Sigmoid colon (tissue), 7 donors: Measurements from ENCODE around the gene CCDC7. TPM values are rescaled to one million over a fixed set of nuclear protein-coding genes. Genes with fewer than 3 reads are reported as not detected.
"Not testable (repeated sequence)": the region's sequence is repeated elsewhere in the genome, so short reads cannot be mapped to it uniquely, and the experiment has no call there.

Source experiments
- DNase-seq: peaks from one replicate; pipeline ENCODE4 v3.0.0-alpha.2; 2019
- H3K27ac ChIP-seq, 4 donors: fragments of 200-600 bp; sonication (generic); one replicate each; pipeline ENCODE4 v1.5.1; 2016 to 2019; ENCODE audit warnings: mild to moderate bottlenecking in 1 of 4
- H3K27me3 ChIP-seq, 3 donors: fragments of 200-600 bp; sonication (generic); one replicate each; pipeline ENCODE4 v1.5.1; 2019; ENCODE audit warnings: mild to moderate bottlenecking in 1 of 3
- H3K36me3 ChIP-seq, 4 donors: fragments of 200-600 bp; sonication (generic); one replicate each; pipeline ENCODE4 v1.5.1; 2016 to 2019
- H3K4me1 ChIP-seq, 4 donors: fragments of 200-600 bp; sonication (generic); one replicate each; pipeline ENCODE4 v1.5.1; 2017 to 2019
- H3K4me3 ChIP-seq, 4 donors: fragments of 200-600 bp; sonication (generic); one replicate each; pipeline ENCODE4 v1.5.1; 2017 to 2019; ENCODE audit warnings: mild to moderate bottlenecking in 2 of 4, moderate library complexity in 1 of 4
- H3K9me3 ChIP-seq, 4 donors: fragments of 200-600 bp in 3 of 4; sonication (generic) in 3 of 4; one replicate each; pipeline versions ENCODE4 v1.5.1 to v1.6.1; 2013 to 2019
- CTCF ChIP-seq, 4 experiments: fragments of 450-650 bp in 3 of 4; fragments of 200-600 bp in 1 of 4; IDR thresholded peaks; one replicate each; pipeline ENCODE4 v1.5.1; 2016 to 2019; ENCODE audit warnings: antibody characterized with exemption in 4 of 4, mild to moderate bottlenecking in 3 of 4, moderate library complexity in 2 of 4
- EP300 ChIP-seq, 4 donors: sonication (generic); formaldehyde crosslinking; IDR thresholded peaks; one replicate each; pipeline ENCODE4 v1.6.1; 2017; ENCODE audit warnings: antibody characterized with exemption in 4 of 4
- POLR2A ChIP-seq, 2 donors: fragments of 450-650 bp; IDR thresholded peaks; one replicate each; pipeline ENCODE4 v1.6.1; 2016; ENCODE audit warnings: antibody characterized with exemption in 2 of 2, mild to moderate bottlenecking in 2 of 2, moderate library complexity in 2 of 2
- POLR2AphosphoS5 ChIP-seq, 4 donors: sonication (generic); formaldehyde crosslinking; IDR thresholded peaks; one replicate each; pipeline ENCODE4 v1.6.1; 2017; ENCODE audit warnings: antibody characterized with exemption in 4 of 4
- WGBS, 2 donors: extraction: QIAGEN DNeasy Blood & Tissue Kit; methylation state at CpG; one replicate each; pipeline ENCODE4 v1.1.7; 2013; 5-methylcytosine and 5-hydroxymethylcytosine counted together
- intact Hi-C: fragments of 100-400 bp; cut with DNase I; formaldehyde crosslinking; loops from one replicate; pipeline ENCODE4 v1.15.1; 2023
- polyA plus RNA-seq, 3 donors: library from polyadenylated mRNA; stranded (reverse); fragments of 200-250 nt; gene quantifications; one replicate each; pipeline ENCODE4 v1.2.3, GENCODE V29; 2013
- total RNA-seq, 4 donors: library from RNA; depleted of rRNA; stranded (reverse); fragments of >200 nt; gene quantifications; one replicate each; pipeline ENCODE4 v1.1.0, GENCODE V29; 2016
- donor health status: healthy with polysubstance abuse.
- donor health status: Bipolar disorder and iron deficiency.
- donor health status: healthy.

CCDC7 gene
- total and polyA plus RNA-seq, 7 donors = 0.46 to 84.9 (median 42.9) TPM

- 32 to 76% methylated on average over 1 of the region's 1 CpG for WGBS, 2 donors
- Histone ChIP-seq H3K27ac (no peak overlapping the region), H3K4me1 (no peaks in the 10 kb centered on the region), H3K36me3 (peaks cover 0 to 7% (median under 1%) of the 10 kb centered on the region in 4 donors), H3K27me3 (no peaks in the 10 kb centered on the region), H3K4me3 (no peak overlapping the region), H3K9me3 (peaks cover 0 to 4% (median 1%) of the 10 kb centered on the region in 4 donors)
- intact Hi-C loops = no loop called here
- DNase-seq = no peak
- TF ChIP-seq EP300 (IDR thresholded peaks at IDR 0.05) (no peak), CTCF (IDR thresholded peaks at IDR 0.05) (no peak), POLR2A (IDR thresholded peaks at IDR 0.05) (no peak), POLR2AphosphoS5 (IDR thresholded peaks at IDR 0.05) (no peak)
These were observed 246.2 kb downstream of the CCDC7 start for GRCh38 chr10:32692174-32692573.

- 86 to 90% methylated on average over 4 of the region's 4 CpGs for WGBS, 2 donors
- Histone ChIP-seq H3K9me3 (peaks cover 0 to 4% (median 1%) of the 10 kb centered on the region in 4 donors), H3K27me3 (no peaks in the 10 kb centered on the region), H3K4me1 (no peaks in the 10 kb centered on the region), H3K36me3 (peaks cover 0 to 9% (median 2%) of the 10 kb centered on the region in 4 donors), H3K4me3 (no peak overlapping the region), H3K27ac (no peak overlapping the region)
- intact Hi-C loops = no loop called here
- TF ChIP-seq CTCF (IDR thresholded peaks at IDR 0.05) = no peak
- TF ChIP-seq EP300 (IDR thresholded peaks at IDR 0.05) = no peak
- TF ChIP-seq POLR2AphosphoS5 (IDR thresholded peaks at IDR 0.05) = no peak
- TF ChIP-seq POLR2A (IDR thresholded peaks at IDR 0.05) = no peak
- no peak for DNase-seq
These were observed 247.6 kb downstream of the CCDC7 start for GRCh38 chr10:32693441-32693979.

GRCh38 chr10:32699683-32700082 is 253.7 kb downstream of the CCDC7 start:
- intact Hi-C loops, H3K9me3 ChIP-seq, H3K4me3 ChIP-seq, H3K27ac ChIP-seq, H3K36me3 ChIP-seq, H3K4me1 ChIP-seq, H3K27me3 ChIP-seq, DNase-seq: not testable (repeated sequence)
- WGBS, 2 donors = 92 to 94% methylated on average over 2 of the region's 2 CpGs

- Histone ChIP-seq H3K36me3 (no peaks in the 10 kb centered on the region), H3K9me3 (peaks cover 0 to 9% (median 5%) of the 10 kb centered on the region in 4 donors), H3K4me3 (no peak overlapping the region), H3K27ac (no peak overlapping the region), H3K27me3 (no peaks in the 10 kb centered on the region), H3K4me1 (no peaks in the 10 kb centered on the region)
- WGBS, 2 donors = 67 to 68% methylated on average over 1 of the region's 1 CpG
- no peak for TF ChIP-seq CTCF (IDR thresholded peaks at IDR 0.05)
- TF ChIP-seq EP300 (IDR thresholded peaks at IDR 0.05) = no peak
- no peak for TF ChIP-seq POLR2A (IDR thresholded peaks at IDR 0.05)
- TF ChIP-seq POLR2AphosphoS5 (IDR thresholded peaks at IDR 0.05) = no peak
- DNase-seq = no peak
- intact Hi-C loops = no loop called here
These were observed 267.6 kb downstream of the CCDC7 start for GRCh38 chr10:32713560-32713959.

GRCh38 chr10:32731527-32731926 is 285.6 kb downstream of the CCDC7 start:
- WGBS, 2 donors = 88 to 94% methylated on average over 9 of the region's 9 CpGs
- H3K27ac ChIP-seq = no peak overlapping the region
- H3K36me3 ChIP-seq = peaks cover 0 to 6% (median 0%) of the 10 kb centered on the region in 4 donors
- DNase-seq = no peak
- no peaks in the 10 kb centered on the region for H3K4me1 ChIP-seq
- H3K4me3 ChIP-seq = no peak overlapping the region
- H3K9me3 ChIP-seq = peaks cover 0 to 1% (median 0%) of the 10 kb centered on the region in 4 donors
- TF ChIP-seq POLR2AphosphoS5 (IDR thresholded peaks at IDR 0.05) (no peak), EP300 (IDR thresholded peaks at IDR 0.05) (no peak), CTCF (IDR thresholded peaks at IDR 0.05) (no peak), POLR2A (IDR thresholded peaks at IDR 0.05) (no peak)
- intact Hi-C loops = no loop called here
- H3K27me3 ChIP-seq = no peaks in the 10 kb centered on the region
